HepG2 (cell line): ENCODE data around the gene ALG3. TPM values are rescaled to one million over a fixed set of nuclear protein-coding genes. Genes with fewer than 3 reads are reported as not detected.

ENCODE experiments used
- ARID4A ChIP-seq: sonication (generic); formaldehyde crosslinking; IDR thresholded peaks from 2 replicates; pipeline ENCODE4 v1.5.0; 2020; ENCODE audit warnings: mild to moderate bottlenecking, missing genetic modification reagents, borderline replicate concordance
- DMTF1 ChIP-seq: sonication (generic); formaldehyde crosslinking; IDR thresholded peaks from 2 replicates; pipeline ENCODE4 v1.4.0; 2020; ENCODE audit warnings: mild to moderate bottlenecking, missing genetic modification reagents
- FOXA1 ChIP-seq, 2 experiments: fragments of 450-650 bp in 1 of 2; sonication (generic) in 1 of 2; formaldehyde crosslinking in 1 of 2; IDR thresholded peaks; 2 replicates each; pipeline versions ENCODE4 v1.4.0 to v1.6.1; 2016 to 2020; ENCODE audit warnings: missing genetic modification reagents in 1 of 2
- HNRNPLL ChIP-seq: fragments of 200-400 bp; formaldehyde crosslinking; IDR thresholded peaks from 2 replicates; pipeline ENCODE4 v1.6.1; 2017; ENCODE audit warnings: mild to moderate bottlenecking, low read depth, low read length; ENCODE audit not compliant: poor library complexity, severe bottlenecking
- MEIS2 ChIP-seq: sonication (generic); formaldehyde crosslinking; IDR thresholded peaks from 2 replicates; pipeline ENCODE4 v1.9.0; 2021; ENCODE audit warnings: mild to moderate bottlenecking, missing genetic modification reagents
- RXRA ChIP-seq: sonication (generic); formaldehyde crosslinking; IDR thresholded peaks from 2 replicates; pipeline ENCODE4 v1.5.1; 2020; ENCODE audit warnings: missing genetic modification reagents
- TEF ChIP-seq: sonication (generic); formaldehyde crosslinking; IDR thresholded peaks from 2 replicates; pipeline ENCODE4 v1.5.0; 2020; ENCODE audit warnings: missing genetic modification reagents
- ZBTB44 ChIP-seq: sonication (generic); formaldehyde crosslinking; IDR thresholded peaks from 2 replicates; pipeline ENCODE4 v1.4.0; 2020; ENCODE audit warnings: missing genetic modification reagents
- ZFP41 ChIP-seq: sonication (generic); formaldehyde crosslinking; IDR thresholded peaks from 2 replicates; pipeline ENCODE4 v1.4.0; 2020; ENCODE audit warnings: mild to moderate bottlenecking, missing genetic modification reagents, borderline replicate concordance
- ZNF646 ChIP-seq: sonication (generic); formaldehyde crosslinking; IDR thresholded peaks from 2 replicates; pipeline ENCODE4 v1.9.0; 2021; ENCODE audit warnings: mild to moderate bottlenecking, missing genetic modification reagents
- ZSCAN21 ChIP-seq: sonication (generic); formaldehyde crosslinking; IDR thresholded peaks from 2 replicates; pipeline ENCODE4 v1.8.0; 2022; ENCODE audit warnings: mild to moderate bottlenecking, missing genetic modification reagents, moderate library complexity, borderline replicate concordance
- polyA plus RNA-seq, 8 experiments: library from polyadenylated mRNA; depleted of rRNA in 3 of 8; stranded (reverse) in 7 of 8; unstranded in 1 of 8; fragments of >200 nt; fragmentation: Illumina TruSeq in 4 of 8; extraction: Trizol in 4 of 8; gene quantifications; 2 replicates each; pipeline versions ENCODE4 v1.2.1 to v1.2.3, GENCODE V29; 2011 to 2016; ENCODE audit warnings: low read depth in 4 of 8, missing spikeins in 1 of 8, mixed read lengths in 1 of 8; ENCODE audit not compliant: insufficient read depth in 1 of 8
- total RNA-seq, 5 experiments: library from RNA; depleted of rRNA; stranded (reverse); fragments of >200 nt; fragmentation: Illumina TruSeq; extraction: Trizol; gene quantifications; 2 replicates each; pipeline ENCODE4 v1.2.3, GENCODE V29; 2016; ENCODE audit warnings: low read depth in 1 of 5

ALG3 gene
- total and polyA plus RNA-seq, 2 of the 13 experiments (the other 11 are each of a cell fraction or from before 2014, with no cell fraction given) = 46.6 to 57.1 TPM

GRCh38 chr3:184241447-184242296 is 7.1 kb downstream of the ALG3 start (continued):
- no peak for TF ChIP-seq ZNF646
- TF ChIP-seq MEIS2 (CRISPR knock-in tag) = peak; percentile 91
- peak; percentile 9; the same call in 1 of the 2 replicates for TF ChIP-seq ZFP41 (CRISPR knock-in tag)
- peak; percentile 98 for TF ChIP-seq RXRA (CRISPR knock-in tag)
- no peak for TF ChIP-seq FOXA1 (IDR thresholded peaks at IDR 0.05)
- TF ChIP-seq FOXA1 (CRISPR knock-in tag; IDR thresholded peaks at IDR 0.05) = 0 out of 2 replicates have a peak, but pooled peaks have one; percentile 20
- peak; percentile 91 for TF ChIP-seq ARID4A (CRISPR knock-in tag)
- TF ChIP-seq DMTF1 (CRISPR knock-in tag) = no peak; the same call in 1 of the 2 replicates
- TF ChIP-seq HNRNPLL = peak; percentile 69
- TF ChIP-seq TEF (CRISPR knock-in tag) = no peak
- no peak for TF ChIP-seq ZBTB44
- peak; percentile 92 for TF ChIP-seq ZSCAN21 (CRISPR knock-in tag)
